ENCODE data around the gene DPP9.

GRCh38 chr19:4700693-4700970 is 23.0 kb downstream of the DPP9 start:
- TF ChIP-seq CTCF (conservative IDR thresholded peaks at IDR 0.05; ENCODE audit: low read length), result peak; percentile 30; the same call in 1 of the 2 replicates
- TF ChIP-seq EZH2phosphoT487 (IDR thresholded peaks at IDR 0.05; ENCODE audit: borderline replicate concordance, low read depth, low read length), result no peak

All from OCI-LY7 (cell line).